NCI-H446 treated with DMSO at 0.1 percent for 48 hours (cell line): ENCODE data around the gene FAM187B.
"Not testable (repeated sequence)": the region's sequence is repeated elsewhere in the genome, so short reads cannot be mapped to it uniquely, and the experiment has no call there.

ENCODE experiments used
- DNase-seq: peaks from one replicate; lab custom pipeline; 2025; lab: John Stamatoyannopoulos, UW

Gene FAM187B

GRCh38 chr19:35236638-35237400 lies 8.3 kb upstream of the FAM187B start:
- no peak for DNase-seq

- no peak for DNase-seq
Measured at GRCh38 chr19:35232912-35233311, 4.4 kb upstream of the FAM187B start.

- DNase-seq, result no peak
Measured at GRCh38 chr19:35231956-35232645, 3.6 kb upstream of the FAM187B start.

GRCh38 chr19:35229601-35230000 lies 1.1 kb upstream of the FAM187B start:
- no peak for DNase-seq

- DNase-seq, result no peak
Measured at GRCh38 chr19:35226748-35227147, 1.8 kb downstream of the FAM187B start.

GRCh38 chr19:35225951-35226350 lies 2.6 kb downstream of the FAM187B start:
- DNase-seq, result no peak

GRCh38 chr19:35224681-35225571 lies 3.6 kb downstream of the FAM187B start:
- no peak for DNase-seq

- no peak for DNase-seq
Measured at GRCh38 chr19:35223862-35224505, 4.6 kb downstream of the FAM187B start.

GRCh38 chr19:35223084-35223790 lies 5.3 kb downstream of the FAM187B start:
- no peak for DNase-seq

- DNase-seq, result no peak
Measured at GRCh38 chr19:35222373-35223015, 6.0 kb downstream of the FAM187B start.

GRCh38 chr19:35220973-35221590 lies 7.5 kb downstream of the FAM187B start:
- DNase-seq, result not testable (repeated sequence)

GRCh38 chr19:35220315-35220921 lies 8.1 kb downstream of the FAM187B start:
- DNase-seq, result no peak

- DNase-seq, result no peak
Measured at GRCh38 chr19:35219008-35219407, 9.5 kb downstream of the FAM187B start.

- no peak for DNase-seq
Measured at GRCh38 chr19:35217649-35217990, 10.9 kb downstream of the FAM187B start.

GRCh38 chr19:35216833-35217648 lies 11.5 kb downstream of the FAM187B start:
- no peak for DNase-seq

GRCh38 chr19:35216016-35216832 lies 12.3 kb downstream of the FAM187B start:
- no peak for DNase-seq

- no peak for DNase-seq
Measured at GRCh38 chr19:35214766-35215422, 13.6 kb downstream of the FAM187B start.
